Head of caudate nucleus (tissue), 42 donors: ENCODE data around the gene TAF11L2.
A peak's percentile ranks its signal among the peaks of the same experiment; 100 is the strongest.
"Not testable (repeated sequence)": the region's sequence is repeated elsewhere in the genome, so short reads cannot be mapped to it uniquely, and the experiment has no call there.

ENCODE experiments used
- DNase-seq, 42 donors: peaks; one replicate each; pipeline versions ENCODE4 v3.0.0 to v3.0.0-alpha.2; 2020 to 2021; ENCODE audit warnings: mixed read lengths in 7 of 42
- intact Hi-C: fragments of 100-400 bp; cut with DNase I; formaldehyde crosslinking; loops from one replicate; pipeline ENCODE4 v1.15.0; 2022

Gene TAF11L2

GRCh38 chr5:17497931-17498330 is at the start of gene TAF11L2:
TAF11L2 (plus strand) TSS chr5:17498231.
- DNase-seq, intact Hi-C loops: not testable (repeated sequence)

- intact Hi-C loops: no loop called here
- no peak for DNase-seq
Observed at GRCh38 chr5:17448877-17449276, 49.2 kb upstream of the TAF11L2 start.

GRCh38 chr5:17452936-17453335 is 45.1 kb upstream of the TAF11L2 start:
- intact Hi-C loops: no loop called here
- DNase-seq: no peak

GRCh38 chr5:17455942-17456341 is 42.1 kb upstream of the TAF11L2 start:
- no peak for DNase-seq
- intact Hi-C loops: no loop called here

- intact Hi-C loops: no loop called here
Observed at GRCh38 chr5:17461793-17462192, 36.2 kb upstream of the TAF11L2 start.

GRCh38 chr5:17463653-17464052 is 34.4 kb upstream of the TAF11L2 start:
- intact Hi-C loops: no loop called here
- no peak for DNase-seq

More at GRCh38 chr5:17461793-17462192, 36.2 kb upstream of the TAF11L2 start:
- DNase-seq: no peak

- DNase-seq: no peak
- intact Hi-C loops: no loop called here
Observed at GRCh38 chr5:17470064-17470463, 28.0 kb upstream of the TAF11L2 start.

GRCh38 chr5:17475064-17475463 is 23.0 kb upstream of the TAF11L2 start:
- DNase-seq, intact Hi-C loops: not testable (repeated sequence)

GRCh38 chr5:17477043-17477442 is 21.0 kb upstream of the TAF11L2 start:
- DNase-seq: peak in 1 of 42 donors; percentile 2
- intact Hi-C loops: no loop called here

GRCh38 chr5:17477573-17478265 is 20.3 kb upstream of the TAF11L2 start:
- intact Hi-C loops: no loop called here
- no peak for DNase-seq

- DNase-seq: no peak
- intact Hi-C loops: no loop called here
Observed at GRCh38 chr5:17481378-17481777, 16.7 kb upstream of the TAF11L2 start.

GRCh38 chr5:17482790-17483189 is 15.2 kb upstream of the TAF11L2 start:
- no peak for DNase-seq
- intact Hi-C loops: no loop called here

GRCh38 chr5:17486464-17487173 is 11.4 kb upstream of the TAF11L2 start:
- intact Hi-C loops: not testable (repeated sequence)

GRCh38 chr5:17487174-17487512 is 10.9 kb upstream of the TAF11L2 start:
- no peak for DNase-seq
- intact Hi-C loops: no loop called here

More at GRCh38 chr5:17486464-17487173, 11.4 kb upstream of the TAF11L2 start:
- DNase-seq: not testable (repeated sequence)

GRCh38 chr5:17491257-17491656 is 6.8 kb upstream of the TAF11L2 start:
- not testable (repeated sequence) for DNase-seq

GRCh38 chr5:17492770-17493169 is 5.3 kb upstream of the TAF11L2 start:
- intact Hi-C loops: no loop called here
- no peak for DNase-seq

More at GRCh38 chr5:17491257-17491656, 6.8 kb upstream of the TAF11L2 start:
- intact Hi-C loops: not testable (repeated sequence)

- DNase-seq: no peak
- intact Hi-C loops: no loop called here
Observed at GRCh38 chr5:17497446-17497845, 585 bp upstream of the TAF11L2 start.

GRCh38 chr5:17511775-17512325 is 13.8 kb downstream of the TAF11L2 start:
- intact Hi-C loops: no loop called here

GRCh38 chr5:17517526-17517925 is 19.5 kb downstream of the TAF11L2 start:
- intact Hi-C loops: not testable (repeated sequence)
- peak in 5 of 42 donors; percentile 25 to 51 (median 34) for DNase-seq

More at GRCh38 chr5:17511775-17512325, 13.8 kb downstream of the TAF11L2 start:
- DNase-seq: no peak

- intact Hi-C loops, DNase-seq: not testable (repeated sequence)
Observed at GRCh38 chr5:17518067-17518466, 20.0 kb downstream of the TAF11L2 start, which contains the start of gene TAF11L3. TAF11L3 (plus strand) TSS chr5:17518367.
